Mesenchymal stem cell (in vitro differentiated cells and primary cell): ENCODE results near the gene DSCAM.

Experiments used
- DNase-seq: peaks from one replicate; pipeline ENCODE4 v3.0.0-alpha.2; 2013
- H2AFZ ChIP-seq: one replicate; pipeline ENCODE4 v1.6.1; 2013; ENCODE audit warnings: low read depth, mild to moderate bottlenecking, control low read depth, inconsistent platforms, low read length, moderate library complexity
- H2AK5ac ChIP-seq: 2 replicates; pipeline ENCODE4 v1.6.1; 2013; ENCODE audit warnings: low read length, moderate library complexity, mild to moderate bottlenecking, inconsistent platforms; ENCODE audit not compliant: severe bottlenecking
- H2BK120ac ChIP-seq: one replicate; pipeline ENCODE4 v1.6.1; 2013; ENCODE audit warnings: low read depth, mild to moderate bottlenecking, inconsistent platforms, low read length, moderate library complexity
- H2BK12ac ChIP-seq, 2 experiments: one replicate each; pipeline ENCODE4 v1.6.1; 2013; ENCODE audit warnings: inconsistent platforms in 2 of 2, low read length in 2 of 2, mild to moderate bottlenecking in 2 of 2, moderate library complexity in 2 of 2, control low read depth in 1 of 2
- H2BK15ac ChIP-seq: one replicate; pipeline ENCODE4 v1.6.1; 2013; ENCODE audit warnings: mild to moderate bottlenecking, low read depth, inconsistent platforms; ENCODE audit not compliant: poor library complexity, severe bottlenecking
- H2BK5ac ChIP-seq: 2 replicates; pipeline ENCODE4 v1.6.1; 2013; ENCODE audit warnings: low read depth, mild to moderate bottlenecking, low read length, control low read depth, inconsistent platforms; ENCODE audit not compliant: poor library complexity, severe bottlenecking
- H3K14ac ChIP-seq, 2 experiments: one replicate each; pipeline ENCODE4 v1.6.1; 2013; ENCODE audit warnings: inconsistent platforms in 2 of 2, low read length in 2 of 2, control low read depth in 1 of 2, mild to moderate bottlenecking in 1 of 2, moderate library complexity in 1 of 2
- H3K18ac ChIP-seq, 2 experiments: one replicate each; pipeline ENCODE4 v1.6.1; 2013; ENCODE audit warnings: inconsistent platforms in 2 of 2, low read length in 2 of 2, control low read depth in 1 of 2, low read depth in 1 of 2, mild to moderate bottlenecking in 1 of 2
- H3K23ac ChIP-seq, 2 experiments: one replicate each; pipeline ENCODE4 v1.6.1; 2013; ENCODE audit warnings: inconsistent platforms in 2 of 2, low read length in 2 of 2, mild to moderate bottlenecking in 2 of 2, moderate library complexity in 2 of 2, control low read depth in 1 of 2
- H3K27ac ChIP-seq: 2 replicates; pipeline ENCODE4 v1.5.1; 2013; ENCODE audit warnings: mild to moderate bottlenecking, moderate library complexity, low read length, control low read depth, inconsistent platforms; ENCODE audit not compliant: poor library complexity, severe bottlenecking
- H3K27me3 ChIP-seq, 2 experiments: 2 replicates each; pipeline versions ENCODE4 v1.6.1 to v1.7.0; 2013; ENCODE audit warnings: low read length in 2 of 2, mild to moderate bottlenecking in 2 of 2, moderate library complexity in 2 of 2, control low read depth in 1 of 2, inconsistent platforms in 1 of 2; ENCODE audit not compliant: control insufficient read depth in 1 of 2, insufficient read depth in 1 of 2
- H3K36me3 ChIP-seq, 2 experiments: 2 replicates each; pipeline versions ENCODE4 v1.6.1 to v1.7.0; 2013; ENCODE audit warnings: low read length in 2 of 2, control low read depth in 1 of 2, inconsistent platforms in 1 of 2, low read depth in 1 of 2, mild to moderate bottlenecking in 1 of 2; ENCODE audit not compliant: insufficient read depth in 2 of 2, control insufficient read depth in 1 of 2
- H3K4ac ChIP-seq, 2 experiments: one replicate each; pipeline ENCODE4 v1.6.1; 2013; ENCODE audit warnings: inconsistent platforms in 2 of 2, low read length in 2 of 2, mild to moderate bottlenecking in 2 of 2, moderate library complexity in 2 of 2, control low read depth in 1 of 2, low read depth in 1 of 2
- H3K4me1 ChIP-seq: 2 replicates; pipeline ENCODE4 v1.6.1; 2013; ENCODE audit warnings: low read depth, low read length, control low read depth; ENCODE audit not compliant: control insufficient read depth, insufficient read depth
- H3K4me2 ChIP-seq: 2 replicates; pipeline ENCODE4 v1.6.1; 2013; ENCODE audit warnings: low read length, mild to moderate bottlenecking, inconsistent platforms; ENCODE audit not compliant: poor library complexity, severe bottlenecking
- H3K4me3 ChIP-seq, 2 experiments: 2 replicates each; pipeline versions ENCODE4 v1.5.1 to v1.7.0; 2013; ENCODE audit warnings: low read length in 2 of 2, mild to moderate bottlenecking in 2 of 2, control low read depth in 1 of 2, low read depth in 1 of 2; ENCODE audit not compliant: insufficient read depth in 1 of 2
- H3K79me1 ChIP-seq: replicated peaks from 2 replicates; pipeline ENCODE4 v1.6.1; 2013; ENCODE audit warnings: mild to moderate bottlenecking, control low read depth, low read length, inconsistent platforms; ENCODE audit not compliant: poor library complexity, severe bottlenecking
- H3K9ac ChIP-seq: 2 replicates; pipeline ENCODE4 v1.7.0; 2013; ENCODE audit warnings: mild to moderate bottlenecking, low read length, moderate library complexity
- H3K9me3 ChIP-seq: 2 replicates; pipeline ENCODE4 v1.7.0; 2013; ENCODE audit warnings: mild to moderate bottlenecking, low read length; ENCODE audit not compliant: control insufficient read depth
- H4K8ac ChIP-seq: one replicate; pipeline ENCODE4 v1.6.1; 2013; ENCODE audit warnings: inconsistent platforms, mild to moderate bottlenecking, low read length, moderate library complexity
- H4K91ac ChIP-seq: one replicate; pipeline ENCODE4 v1.6.1; 2013; ENCODE audit warnings: mild to moderate bottlenecking, low read length, inconsistent platforms
- WGBS: methylation state at CpG from one replicate; pipeline ENCODE4 v1.1.7; 2013; ENCODE audit warnings: mixed read lengths; 5-methylcytosine and 5-hydroxymethylcytosine counted together

DSCAM gene

DNA sequence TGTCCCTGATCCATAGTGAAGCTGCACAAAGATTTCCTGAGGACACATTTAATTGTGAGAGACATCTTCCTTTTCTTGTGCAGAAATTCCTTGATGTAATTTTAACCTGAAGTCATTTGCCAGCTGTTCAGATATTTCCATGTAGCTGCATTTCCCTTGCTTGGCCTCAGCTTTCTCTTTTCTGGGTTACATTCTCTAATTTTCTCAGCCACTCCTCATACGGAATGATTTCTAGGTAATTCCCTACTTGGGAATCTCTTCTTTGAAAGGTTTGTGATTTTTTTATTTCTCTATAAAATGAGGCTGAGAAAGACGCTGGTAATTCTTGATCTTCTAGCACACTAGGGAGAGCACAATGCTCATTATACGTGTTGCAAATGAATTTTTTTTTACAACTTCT, 780.7 kb downstream of the DSCAM start:
- Histone ChIP-seq H4K8ac (no peak overlapping the region), H3K14ac (no peak overlapping the region), H3K79me1 (no peaks in the 10 kb centered on the region), H2BK5ac (no peak overlapping the region), H2AFZ (no peak overlapping the region), H4K91ac (no peak overlapping the region), H3K4me1 (no peaks in the 10 kb centered on the region), H3K4ac (no peak overlapping the region), H3K18ac (no peak overlapping the region), H2AK5ac (no peak overlapping the region), H3K27ac (no peak overlapping the region), H2BK120ac (no peak overlapping the region), H3K9me3 (no peaks in the 10 kb centered on the region), H3K36me3 (no peaks in the 10 kb centered on the region), H3K27me3 (no peaks in the 10 kb centered on the region), H3K4me3 (no peak overlapping the region), H3K9ac (no peak overlapping the region), H3K23ac (no peak overlapping the region), H3K4me2 (no peak overlapping the region), H2BK12ac (no peak overlapping the region), H2BK15ac (no peak overlapping the region)
- 61% methylated on average over 2 of the region's 3 CpGs for WGBS
- no peak for DNase-seq

DNA sequence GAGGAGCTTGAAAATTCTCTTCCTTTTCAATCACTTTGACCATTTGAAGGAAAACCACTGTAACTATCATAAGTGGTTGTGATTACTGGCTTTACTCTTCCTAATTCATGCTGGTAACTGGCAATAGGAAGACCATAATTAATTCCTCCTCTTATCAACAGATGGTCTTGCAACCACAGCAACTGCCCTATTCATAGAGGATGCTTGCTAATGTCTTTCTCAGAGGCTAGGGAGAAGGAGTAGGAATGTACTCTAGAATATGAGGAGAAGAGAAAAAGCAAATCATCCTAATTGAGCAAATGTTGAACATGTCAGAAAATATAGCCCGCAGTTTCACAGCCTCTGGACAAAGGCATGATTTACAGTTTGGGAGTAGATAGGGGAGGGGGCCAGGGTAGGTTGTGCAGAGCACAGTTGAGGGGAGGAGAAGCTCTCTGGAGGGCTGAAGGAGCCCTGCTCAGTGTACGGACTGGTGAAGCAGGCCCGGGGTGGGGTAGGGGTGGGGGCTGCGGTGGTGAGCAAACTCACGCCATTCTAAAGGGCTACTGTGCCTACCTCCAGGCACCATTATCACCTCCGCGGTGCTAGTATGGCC, 786.8 kb downstream of the DSCAM start:
- Histone ChIP-seq H3K23ac (no peak overlapping the region), H3K27me3 (no peaks in the 10 kb centered on the region), H3K14ac (no peak overlapping the region), H3K36me3 (no peaks in the 10 kb centered on the region), H4K8ac (no peak overlapping the region), H3K79me1 (no peaks in the 10 kb centered on the region), H3K9me3 (peaks cover 3% of the 10 kb centered on the region), H3K4me1 (no peaks in the 10 kb centered on the region), H2BK12ac (no peak overlapping the region), H3K4ac (no peak overlapping the region), H2BK15ac (no peak overlapping the region), H4K91ac (no peak overlapping the region), H3K4me2 (no peak overlapping the region), H3K4me3 (no peak overlapping the region), H2BK120ac (no peak overlapping the region), H2BK5ac (no peak overlapping the region), H3K27ac (no peak overlapping the region), H3K18ac (no peak overlapping the region), H2AK5ac (no peak overlapping the region), H2AFZ (no peak overlapping the region), H3K9ac (no peak overlapping the region)
- 78% methylated on average over 7 of the region's 7 CpGs for WGBS
- DNase-seq, result no peak

DNA sequence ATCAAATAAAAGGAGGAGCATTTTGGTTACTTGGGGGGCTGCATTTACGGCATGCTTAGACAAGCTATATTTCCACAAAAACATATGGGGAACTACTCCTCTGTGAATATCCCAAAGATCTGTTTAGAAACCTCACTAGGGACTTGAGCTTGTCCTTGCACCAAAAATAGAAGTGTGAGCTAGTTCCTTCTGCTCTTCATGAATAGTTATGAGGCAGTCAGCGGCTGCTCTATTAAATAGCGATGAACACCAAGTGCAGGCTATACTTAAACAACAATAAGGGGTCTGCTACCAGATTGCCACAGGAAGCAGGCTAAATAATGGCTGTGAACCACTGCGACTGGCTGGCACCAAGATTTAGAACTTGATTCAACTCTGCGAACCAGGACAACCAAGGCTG, 789.6 kb downstream of the DSCAM start:
- DNase-seq, result no peak
- Histone ChIP-seq H3K79me1 (no peaks in the 10 kb centered on the region), H3K9ac (no peak overlapping the region), H2BK120ac (no peak overlapping the region), H3K4me3 (no peak overlapping the region), H3K14ac (no peak overlapping the region), H3K18ac (no peak overlapping the region), H2BK15ac (no peak overlapping the region), H3K4me1 (no peaks in the 10 kb centered on the region), H2AFZ (no peak overlapping the region), H3K4me2 (no peak overlapping the region), H3K27ac (no peak overlapping the region), H4K8ac (no peak overlapping the region), H3K36me3 (no peaks in the 10 kb centered on the region), H3K23ac (no peak overlapping the region), H3K9me3 (peaks cover 3% of the 10 kb centered on the region), H2BK5ac (no peak overlapping the region), H3K27me3 (no peaks in the 10 kb centered on the region), H2BK12ac (no peak overlapping the region), H2AK5ac (no peak overlapping the region), H3K4ac (no peak overlapping the region), H4K91ac (no peak overlapping the region)
- WGBS, result 86% methylated on average over 5 of the region's 5 CpGs

DNA sequence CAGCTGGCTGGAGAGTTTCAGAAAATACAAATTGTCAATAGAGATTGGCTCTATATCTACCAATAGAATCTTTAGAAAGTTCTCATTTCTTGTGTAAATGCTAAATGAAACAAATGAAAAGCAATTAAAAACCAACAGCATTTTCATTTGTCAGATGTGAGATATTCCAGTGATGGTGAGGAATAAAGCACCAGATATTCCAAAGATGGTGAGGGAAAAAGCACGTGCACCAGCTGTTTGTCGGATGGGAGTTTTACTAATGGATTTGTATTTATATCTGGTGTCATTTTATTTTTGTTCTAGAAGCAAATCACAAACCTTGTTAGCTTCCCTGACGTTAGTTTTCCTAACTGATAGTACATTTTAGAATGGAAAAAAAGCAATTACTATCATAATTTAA, 790.9 kb downstream of the DSCAM start:
- H2BK12ac ChIP-seq, result no peak overlapping the region
- H2BK15ac ChIP-seq, result no peak overlapping the region
- no peak overlapping the region for H3K9ac ChIP-seq
- no peak overlapping the region for H3K14ac ChIP-seq
- no peak overlapping the region for H3K23ac ChIP-seq
- no peak overlapping the region for H4K91ac ChIP-seq
- H3K27ac ChIP-seq, result no peak overlapping the region
- H3K4me2 ChIP-seq, result no peak overlapping the region
- H2AFZ ChIP-seq, result no peak overlapping the region
- H3K36me3 ChIP-seq, result no peaks in the 10 kb centered on the region
- no peak overlapping the region for H3K4ac ChIP-seq
- DNase-seq, result no peak
- no peak overlapping the region for H2BK5ac ChIP-seq
- H3K79me1 ChIP-seq, result no peaks in the 10 kb centered on the region
- H3K4me3 ChIP-seq, result no peak overlapping the region
- no peak overlapping the region for H2BK120ac ChIP-seq
- H3K4me1 ChIP-seq, result no peaks in the 10 kb centered on the region
- H3K27me3 ChIP-seq, result no peaks in the 10 kb centered on the region
- no peak overlapping the region for H2AK5ac ChIP-seq
- 59% methylated on average over 2 of the region's 3 CpGs for WGBS
- H3K9me3 ChIP-seq, result peaks cover 3% of the 10 kb centered on the region
- no peak overlapping the region for H3K18ac ChIP-seq
- H4K8ac ChIP-seq, result no peak overlapping the region
